ENCODE results near the gene NUP98.
A peak's percentile ranks its signal among the peaks of the same experiment; 100 is the strongest.
"Not testable (repeated sequence)": the region's sequence is repeated elsewhere in the genome, so short reads cannot be mapped to it uniquely, and the experiment has no call there.

NUP98 gene

GRCh38 chr11:3820971-3821370 lies 23.6 kb upstream of the NUP98 start:
- ATAC-seq (ENCODE audit: low read depth) = no peak
- no peaks in the 10 kb centered on the region for H3K27me3 Mint-ChIP-seq
- H3K36me3 Mint-ChIP-seq = peaks cover 4% of the 10 kb centered on the region
- no peak overlapping the region for H3K4me3 Mint-ChIP-seq
- DNase-seq (ENCODE audit: low spot score in 2 of 2) = no peak
- no peak overlapping the region for H3K27ac Mint-ChIP-seq
- no peaks in the 10 kb centered on the region for H3K9me3 Mint-ChIP-seq
- H3K4me1 Mint-ChIP-seq = peaks cover 17% of the 10 kb centered on the region

- Mint-ChIP-seq H3K4me1 (no peaks in the 10 kb centered on the region), H3K36me3 (peaks cover 4% of the 10 kb centered on the region), H3K27me3 (no peaks in the 10 kb centered on the region), H3K9me3 (no peaks in the 10 kb centered on the region), H3K4me3 (no peak overlapping the region), H3K27ac (peak overlapping the region; percentile 60)
- ATAC-seq (ENCODE audit: low read depth) = no peak
- no peak for DNase-seq (ENCODE audit: low spot score in 2 of 2)
Measured at GRCh38 chr11:3817181-3817800, 19.9 kb upstream of the NUP98 start.

GRCh38 chr11:3816673-3817072 lies 19.3 kb upstream of the NUP98 start:
- H3K4me1 Mint-ChIP-seq = no peaks in the 10 kb centered on the region
- DNase-seq (ENCODE audit: low spot score in 2 of 2) = no peak

GRCh38 chr11:3815845-3816244 lies 18.5 kb upstream of the NUP98 start:
- no peaks in the 10 kb centered on the region for H3K4me1 Mint-ChIP-seq
- H3K4me3 Mint-ChIP-seq = no peak overlapping the region
- no peaks in the 10 kb centered on the region for H3K27me3 Mint-ChIP-seq
- peaks cover 4% of the 10 kb centered on the region for H3K36me3 Mint-ChIP-seq
- no peak for DNase-seq (ENCODE audit: low spot score in 2 of 2)
- no peak overlapping the region for H3K27ac Mint-ChIP-seq
- ATAC-seq (ENCODE audit: low read depth) = no peak
- H3K9me3 Mint-ChIP-seq = no peaks in the 10 kb centered on the region

More at GRCh38 chr11:3816673-3817072, 19.3 kb upstream of the NUP98 start:
- Mint-ChIP-seq H3K36me3 (peaks cover 4% of the 10 kb centered on the region), H3K27me3 (no peaks in the 10 kb centered on the region), H3K9me3 (no peaks in the 10 kb centered on the region), H3K4me3 (no peak overlapping the region), H3K27ac (peak overlapping the region; percentile 60)
- ATAC-seq (ENCODE audit: low read depth) = no peak

GRCh38 chr11:3814832-3815231 lies 17.5 kb upstream of the NUP98 start:
- H3K27ac Mint-ChIP-seq; H3K27me3 Mint-ChIP-seq; H3K9me3 Mint-ChIP-seq; H3K36me3 Mint-ChIP-seq; ATAC-seq (ENCODE audit: low read depth); DNase-seq (ENCODE audit: low spot score in 2 of 2); H3K4me1 Mint-ChIP-seq; H3K4me3 Mint-ChIP-seq: not testable (repeated sequence)

GRCh38 chr11:3810951-3811350 lies 13.6 kb upstream of the NUP98 start:
- H3K9me3 Mint-ChIP-seq = no peaks in the 10 kb centered on the region
- DNase-seq (ENCODE audit: low spot score in 2 of 2) (no peak), ATAC-seq (ENCODE audit: low read depth) (no peak)
- H3K27ac Mint-ChIP-seq = no peak overlapping the region
- peaks cover 10% of the 10 kb centered on the region for H3K4me1 Mint-ChIP-seq
- H3K36me3 Mint-ChIP-seq = no peaks in the 10 kb centered on the region
- no peak overlapping the region for H3K4me3 Mint-ChIP-seq
- no peaks in the 10 kb centered on the region for H3K27me3 Mint-ChIP-seq

GRCh38 chr11:3810446-3810845 lies 13.1 kb upstream of the NUP98 start:
- no peaks in the 10 kb centered on the region for H3K9me3 Mint-ChIP-seq
- H3K4me1 Mint-ChIP-seq = peaks cover 10% of the 10 kb centered on the region
- H3K36me3 Mint-ChIP-seq = no peaks in the 10 kb centered on the region
- DNase-seq (ENCODE audit: low spot score in 2 of 2) (no peak), ATAC-seq (ENCODE audit: low read depth) (no peak)
- no peak overlapping the region for H3K4me3 Mint-ChIP-seq
- no peaks in the 10 kb centered on the region for H3K27me3 Mint-ChIP-seq
- no peak overlapping the region for H3K27ac Mint-ChIP-seq

GRCh38 chr11:3809624-3809928 lies 12.2 kb upstream of the NUP98 start:
- Mint-ChIP-seq H3K27me3 (no peaks in the 10 kb centered on the region), H3K36me3 (no peaks in the 10 kb centered on the region), H3K4me1 (peaks cover 10% of the 10 kb centered on the region), H3K9me3 (no peaks in the 10 kb centered on the region), H3K27ac (no peak overlapping the region), H3K4me3 (no peak overlapping the region)
- no peak for ATAC-seq (ENCODE audit: low read depth)
- DNase-seq (ENCODE audit: low spot score in 2 of 2) = no peak

GRCh38 chr11:3808861-3809623 lies 11.7 kb upstream of the NUP98 start:
- H3K9me3 Mint-ChIP-seq = no peaks in the 10 kb centered on the region
- peaks cover 10% of the 10 kb centered on the region for H3K4me1 Mint-ChIP-seq
- H3K27me3 Mint-ChIP-seq = no peaks in the 10 kb centered on the region
- DNase-seq (ENCODE audit: low spot score in 2 of 2) (peak; percentile 41 to 57), ATAC-seq (ENCODE audit: low read depth) (peak; percentile 87)
- peak overlapping the region; percentile 20 for H3K27ac Mint-ChIP-seq
- H3K36me3 Mint-ChIP-seq = no peaks in the 10 kb centered on the region
- peak overlapping the region; percentile 95 for H3K4me3 Mint-ChIP-seq

- Mint-ChIP-seq H3K4me1 (peaks cover 10% of the 10 kb centered on the region), H3K27ac (peak within 1 kb of the TSS; percentile 73), H3K9me3 (no peaks in the 10 kb centered on the region), H3K27me3 (no peaks in the 10 kb centered on the region), H3K36me3 (no peaks in the 10 kb centered on the region), H3K4me3 (peak within 1 kb of the TSS; percentile 95)
- peak in 1 of 2 donors; percentile 60 for DNase-seq (ENCODE audit: low spot score in 2 of 2)
- peak; percentile 71 for ATAC-seq (ENCODE audit: low read depth)
Measured at GRCh38 chr11:3807909-3808860, 10.8 kb upstream of the NUP98 start, which contains the start of gene PGAP2. Gene PGAP2 (plus strand): TSS chr11:3808560. CDS start chr11:3811260, 2,700 bp downstream.

GRCh38 chr11:3803726-3804495 lies 6.6 kb upstream of the NUP98 start:
- Mint-ChIP-seq H3K27ac (no peak overlapping the region), H3K4me1 (peaks cover 7% of the 10 kb centered on the region), H3K27me3 (no peaks in the 10 kb centered on the region), H3K4me3 (no peak overlapping the region), H3K36me3 (no peaks in the 10 kb centered on the region), H3K9me3 (no peaks in the 10 kb centered on the region)
- no peak for DNase-seq (ENCODE audit: low spot score in 2 of 2)
- ATAC-seq (ENCODE audit: low read depth) = no peak

- ATAC-seq (ENCODE audit: low read depth) = no peak
- Mint-ChIP-seq H3K9me3 (no peaks in the 10 kb centered on the region), H3K4me1 (no peaks in the 10 kb centered on the region), H3K27ac (peak overlapping the region; percentile 22), H3K27me3 (no peaks in the 10 kb centered on the region), H3K4me3 (no peak overlapping the region), H3K36me3 (no peaks in the 10 kb centered on the region)
- no peak for DNase-seq (ENCODE audit: low spot score in 2 of 2)
Measured at GRCh38 chr11:3802011-3802790, 4.8 kb upstream of the NUP98 start.

GRCh38 chr11:3799873-3800272 lies 2.5 kb upstream of the NUP98 start:
- no peak for ATAC-seq (ENCODE audit: low read depth)
- Mint-ChIP-seq H3K4me3 (no peak overlapping the region), H3K27ac (peak overlapping the region; percentile 95), H3K9me3 (no peaks in the 10 kb centered on the region), H3K4me1 (peaks cover 10% of the 10 kb centered on the region), H3K27me3 (no peaks in the 10 kb centered on the region), H3K36me3 (no peaks in the 10 kb centered on the region)
- no peak for DNase-seq (ENCODE audit: low spot score in 2 of 2)
